GM18951 (cell line): Measurements from ENCODE around the gene TBC1D24.
"Not testable (repeated sequence)": the region's sequence is repeated elsewhere in the genome, so short reads cannot be mapped to it uniquely, and the experiment has no call there.

ENCODE experiments used
- POLR2A ChIP-seq: IDR thresholded peaks from 4 replicates; pipeline ENCODE4 v1.6.1; 2011; ENCODE audit warnings: mild to moderate bottlenecking; ENCODE audit not compliant: insufficient read length, insufficient read depth; ENCODE audit errors: extremely low read depth
- in situ Hi-C: fragments of 300-500 bp; cut with MboI; formaldehyde crosslinking; loops from one replicate; pipeline ENCODE4 v1.12.0; 2022; ENCODE audit warnings: low sequenced_read_pairs, mixed read lengths, inconsistent platforms; ENCODE audit not compliant: unreplicated experiment

The TBC1D24 gene

DNA sequence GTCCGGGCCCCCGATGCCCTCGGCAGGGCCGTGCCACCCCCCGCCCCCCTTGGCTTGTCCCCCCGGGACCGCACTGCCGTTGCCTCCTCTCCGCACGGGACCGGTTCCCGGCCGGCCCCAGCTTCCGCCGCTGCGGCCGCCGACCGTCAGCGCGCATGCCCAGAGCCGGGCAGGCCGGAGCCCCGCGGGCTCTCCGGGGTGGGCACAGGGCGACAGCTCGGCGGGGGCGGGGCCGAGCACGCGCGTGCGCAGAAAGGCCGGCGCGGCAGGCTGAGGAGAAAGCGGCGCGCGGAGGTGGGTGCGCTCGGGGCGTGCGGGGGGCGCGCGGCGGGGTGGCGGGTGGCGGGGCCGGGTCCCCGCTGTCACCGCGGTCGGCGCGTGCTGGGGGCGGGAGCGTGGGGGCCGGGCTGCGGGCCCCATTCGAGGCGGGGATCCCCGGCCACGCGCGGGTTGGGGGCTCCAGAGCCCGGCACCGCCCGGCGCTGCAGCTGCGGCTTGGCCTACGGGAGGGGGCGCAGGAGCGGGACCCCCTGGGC is at the start of gene TBC1D24:
Gene TBC1D24, plus strand, starts transcription at position 251 of the 536 bp plus-strand sequence. CDS start 21,022 bp downstream, outside the sequence.
- peak; percentile 90 for TF ChIP-seq POLR2A
- in situ Hi-C loops: no loop called here

DNA sequence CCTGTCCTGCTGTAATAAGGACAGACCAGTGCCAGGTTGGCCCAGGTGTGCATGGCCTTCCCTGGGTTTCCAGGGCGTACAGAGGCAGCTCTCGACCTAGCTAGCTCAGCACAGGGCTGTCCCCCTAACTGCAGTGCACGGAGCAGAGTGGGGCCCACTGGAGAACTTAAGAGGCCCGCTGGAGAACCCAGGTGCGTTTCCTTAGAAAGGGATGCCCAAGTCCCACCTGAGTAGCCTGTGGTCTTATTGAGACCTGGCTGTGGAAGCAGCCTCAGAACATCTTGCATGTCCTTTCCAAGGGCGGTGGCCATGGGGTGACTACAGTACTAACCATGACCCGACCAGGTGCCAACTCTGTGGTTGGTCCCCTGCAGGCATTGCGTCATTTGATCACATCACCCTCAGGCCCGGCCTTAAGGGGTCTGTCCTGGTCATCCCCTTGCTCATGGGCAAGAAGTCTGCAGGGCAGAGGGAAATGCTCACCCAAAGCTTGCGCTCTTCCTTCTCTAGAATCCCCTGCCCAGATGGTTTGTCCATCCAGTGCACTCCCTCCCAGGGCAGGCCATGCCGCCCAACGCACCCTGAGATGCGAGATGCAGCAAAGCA is 49.0 kb upstream of the TBC1D24 start:
- no peak for TF ChIP-seq POLR2A

DNA sequence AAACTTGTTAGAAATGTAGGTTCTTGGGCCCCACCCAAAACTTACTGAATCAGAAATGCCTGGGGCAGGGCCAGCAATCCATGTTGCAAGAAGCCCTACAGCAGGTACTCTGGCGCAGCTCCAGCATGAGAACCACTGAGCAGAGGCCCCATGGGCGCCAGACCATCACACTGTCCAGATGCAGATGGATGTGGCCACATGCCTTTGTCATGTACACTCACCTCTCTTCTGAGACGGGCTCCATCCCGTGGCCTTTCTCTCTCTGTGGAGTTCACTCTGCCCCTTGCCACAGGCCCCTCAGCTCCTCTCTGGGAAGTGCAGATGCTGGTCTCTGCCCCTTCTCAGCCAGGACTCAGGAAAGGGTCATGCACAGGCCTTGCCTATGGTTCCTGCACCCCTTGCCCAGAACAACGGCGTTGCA is 48.0 kb upstream of the TBC1D24 start:
- in situ Hi-C loops: no loop called here
- TF ChIP-seq POLR2A: no peak

More for the DNA sequence above, 49.0 kb upstream of the TBC1D24 start:
- in situ Hi-C loops: no loop called here

DNA sequence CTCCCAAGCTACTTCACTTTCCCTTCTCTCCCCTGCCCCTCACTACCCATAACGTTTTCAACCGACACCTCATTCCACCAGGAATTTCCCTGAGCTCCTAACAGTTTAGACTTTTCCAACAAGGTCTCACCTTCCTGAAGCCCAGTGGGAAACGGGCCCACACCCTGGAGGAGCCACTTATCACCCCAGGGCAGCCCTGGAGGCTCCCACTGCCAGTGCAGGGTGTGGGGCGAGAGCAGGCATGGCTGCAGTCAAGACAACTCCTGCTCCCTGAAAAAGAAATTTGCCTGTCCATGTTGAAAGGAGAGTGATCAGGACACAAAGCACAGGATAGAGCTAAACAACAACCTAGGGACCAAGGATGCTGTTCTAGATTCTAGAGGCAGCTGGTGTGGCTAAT is 47.4 kb upstream of the TBC1D24 start:
- in situ Hi-C loops: no loop called here
- no peak for TF ChIP-seq POLR2A

DNA sequence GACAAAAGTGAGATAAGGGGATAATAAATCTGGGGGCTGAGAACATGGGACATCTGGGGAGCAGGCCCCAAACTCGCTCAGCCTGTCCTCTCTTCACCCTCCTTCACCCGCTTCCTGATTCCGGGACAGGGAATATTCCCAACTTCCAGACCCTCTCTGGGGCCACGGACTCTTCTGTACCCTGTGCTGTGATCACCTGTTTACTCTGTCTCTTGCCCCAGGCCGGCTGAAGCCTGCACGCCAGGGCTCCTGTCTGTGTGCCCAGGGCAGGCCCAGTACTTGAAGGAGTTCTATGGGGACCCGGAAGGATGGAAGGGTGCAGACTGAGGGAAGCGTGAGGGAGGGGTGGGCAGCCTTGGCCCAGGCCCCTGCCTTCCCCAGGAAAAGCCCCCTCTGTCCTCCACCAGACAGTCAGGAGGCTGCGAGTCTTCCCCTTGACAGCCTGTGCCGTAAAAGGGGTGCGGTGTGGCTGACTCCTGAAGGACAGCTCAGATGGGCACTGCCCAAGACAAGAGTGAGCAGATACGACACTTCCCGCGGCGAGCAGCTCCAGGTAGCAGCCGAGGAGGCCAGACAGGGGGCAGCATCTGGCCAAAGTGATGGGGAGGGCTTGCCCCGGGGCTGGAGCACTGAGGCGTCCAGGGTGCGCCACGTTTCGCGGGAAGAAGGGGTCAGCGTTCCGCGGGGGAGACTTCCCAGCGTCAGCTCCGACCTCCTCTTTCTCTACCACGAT is 46.7 kb upstream of the TBC1D24 start:
- in situ Hi-C loops: no loop called here
- TF ChIP-seq POLR2A: no peak

GRCh38 chr16:2428784-2429033 is 46.2 kb upstream of the TBC1D24 start:
- TF ChIP-seq POLR2A: no peak
- in situ Hi-C loops: no loop called here

GRCh38 chr16:2429034-2429770 is 45.7 kb upstream of the TBC1D24 start, which contains the start of gene CCNF:
Gene CCNF, plus strand, starts transcription at chr16:2429447. Its CDS starts 35 bp downstream, at chr16:2429482.
- peak; percentile 90 for TF ChIP-seq POLR2A
- in situ Hi-C loops: no loop called here

GRCh38 chr16:2429771-2430663 is 44.9 kb upstream of the TBC1D24 start:
- TF ChIP-seq POLR2A: no peak
- in situ Hi-C loops: no loop called here

DNA sequence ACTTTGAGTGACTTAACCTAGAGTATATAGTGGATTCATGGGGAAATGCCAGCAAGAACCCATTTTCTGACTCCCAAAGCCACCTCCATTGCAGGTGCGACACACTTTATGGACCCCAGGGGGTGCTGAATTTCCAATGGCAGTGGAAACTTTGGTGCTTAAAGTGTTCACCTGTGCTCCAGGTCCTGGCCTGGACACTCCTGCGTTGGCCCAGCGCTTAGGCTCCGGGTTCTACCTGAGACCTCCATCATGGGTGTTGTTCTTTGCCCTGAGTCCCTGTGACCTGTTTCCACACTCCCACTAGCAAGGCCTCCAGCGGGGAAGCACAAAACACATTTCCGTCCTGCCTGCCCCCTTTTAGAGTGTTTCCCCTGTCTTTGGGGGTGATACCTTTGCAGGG is 42.6 kb upstream of the TBC1D24 start:
- in situ Hi-C loops: no loop called here
- no peak for TF ChIP-seq POLR2A

- in situ Hi-C loops: no loop called here
- TF ChIP-seq POLR2A: no peak
Measured at GRCh38 chr16:2432801-2433505, 42.0 kb upstream of the TBC1D24 start.

DNA sequence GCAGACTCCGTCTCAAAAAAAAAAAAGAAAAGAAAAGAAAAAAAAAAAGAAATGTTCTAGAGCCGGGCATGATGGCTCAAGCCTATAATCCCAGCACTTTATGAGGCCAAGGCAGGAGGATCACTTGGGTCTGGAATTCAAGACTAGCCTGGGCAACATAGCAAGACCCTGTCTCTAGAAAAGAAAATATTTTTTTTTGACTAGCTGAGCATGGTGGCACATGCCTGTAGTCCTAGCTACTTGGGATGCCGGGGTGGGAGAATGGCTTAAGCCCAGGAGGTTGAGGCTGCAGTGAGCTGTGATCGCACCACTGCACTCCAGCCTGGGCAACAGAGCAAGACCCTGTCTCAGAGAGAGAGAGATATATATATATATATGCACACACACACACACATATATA is 39.7 kb upstream of the TBC1D24 start:
- in situ Hi-C loops: not testable (repeated sequence)

GRCh38 chr16:2436110-2436509 is 38.8 kb upstream of the TBC1D24 start:
- in situ Hi-C loops: no loop called here
- no peak for TF ChIP-seq POLR2A
